T-helper 2 cell treated with Interferon-gamma antibody and Interleukin-4, amounts not matched to agents 100 ng/mL and 5 ng/mL, for 36 hours (primary cell): ENCODE measurements around the gene SETDB2. TPM values are rescaled to one million over a fixed set of nuclear protein-coding genes. Genes with fewer than 3 reads are reported as not detected.

ENCODE experiments used
- intact Hi-C: fragments of 100-400 bp; cut with micrococcal nuclease; formaldehyde crosslinking; loops from one replicate; pipeline ENCODE4 v1.15.1; 2023
- total RNA-seq: library from RNA; stranded (reverse); gene quantifications from 2 replicates; pipeline ENCODE4 v1.2.3, GENCODE V29; 2022

SETDB2 gene
- total RNA-seq, 1 donor from 2014 or later: 15.4 TPM

DNA sequence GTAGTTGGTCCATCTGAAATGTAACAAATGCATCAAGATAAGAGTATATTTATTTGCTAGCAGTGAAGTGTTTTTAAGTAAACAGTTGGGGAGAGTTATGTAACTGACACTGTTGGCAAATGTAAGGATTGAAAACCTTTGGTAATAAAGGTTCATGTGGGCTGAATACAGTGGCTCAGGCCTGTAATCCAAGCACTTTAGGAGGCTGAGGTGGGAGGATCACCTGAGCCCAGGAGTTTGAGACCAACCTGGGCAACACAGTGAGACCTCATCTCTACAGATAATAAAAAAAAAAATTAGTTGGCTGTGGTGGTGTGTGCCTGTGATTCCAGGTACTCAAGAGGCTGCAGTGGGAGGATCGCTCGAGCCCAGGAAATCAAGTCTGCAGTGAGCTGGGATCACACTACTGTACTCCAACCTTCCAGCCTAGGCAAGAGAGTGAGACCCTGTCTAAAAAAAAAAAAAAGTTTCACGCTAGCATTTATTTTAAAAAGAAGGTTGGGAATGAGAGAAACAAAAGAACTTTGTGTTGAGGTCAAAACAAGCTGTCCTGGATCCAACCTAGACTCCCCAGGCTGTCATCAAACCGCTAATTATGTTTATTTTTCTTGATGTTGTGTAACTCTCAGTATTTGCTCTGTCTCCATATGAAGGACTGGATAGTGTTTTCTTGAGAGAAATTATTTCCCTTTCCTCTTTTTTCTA is 20.7 kb downstream of the SETDB2 start:
- intact Hi-C loops: no loop called here

DNA sequence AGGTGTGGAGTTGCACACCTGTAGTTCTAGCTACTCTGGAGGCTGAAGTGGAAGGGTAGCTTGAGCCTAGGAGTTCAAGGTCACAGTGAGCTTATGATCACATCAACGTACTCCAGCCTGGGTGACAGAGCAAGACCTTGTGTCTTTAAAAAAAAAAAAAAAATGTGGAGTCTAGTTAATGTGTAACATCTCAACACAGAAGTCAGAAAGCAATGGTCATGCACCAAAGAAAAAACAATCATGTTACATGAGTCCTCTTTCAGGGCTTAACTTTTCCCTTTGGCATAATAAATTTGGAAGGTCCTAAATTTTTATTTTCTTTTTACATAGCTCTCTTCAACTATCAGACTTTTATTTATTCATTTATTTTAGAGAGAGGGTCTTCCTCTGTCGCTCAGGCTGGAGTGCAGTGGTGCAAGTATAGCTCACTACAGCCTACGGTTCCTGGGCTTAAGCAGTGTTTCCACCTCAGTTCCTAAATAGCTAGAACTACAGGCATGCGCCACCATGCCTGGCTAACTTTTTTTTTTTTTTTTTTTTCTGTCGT is 22.3 kb downstream of the SETDB2 start:
- intact Hi-C loops: no loop called here

DNA sequence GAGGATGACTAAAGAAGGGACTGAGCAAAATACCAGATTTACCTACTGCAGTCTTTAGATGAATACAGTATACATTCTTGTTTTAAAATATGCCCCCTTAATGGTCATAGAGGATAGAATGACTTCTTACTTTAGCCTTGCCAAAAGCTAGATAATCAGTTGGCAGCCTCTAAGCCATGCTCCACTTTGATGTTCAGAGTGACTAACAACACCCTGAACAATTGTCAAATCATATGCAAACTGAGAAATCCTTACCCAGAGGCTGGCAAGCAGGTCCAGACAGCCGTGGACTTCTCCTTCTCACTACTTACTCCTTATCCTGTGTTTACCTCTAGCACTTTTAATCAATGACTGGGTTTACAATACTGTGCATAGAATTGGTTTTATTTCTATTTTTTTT is 28.1 kb downstream of the SETDB2 start:
- intact Hi-C loops: no loop called here

DNA sequence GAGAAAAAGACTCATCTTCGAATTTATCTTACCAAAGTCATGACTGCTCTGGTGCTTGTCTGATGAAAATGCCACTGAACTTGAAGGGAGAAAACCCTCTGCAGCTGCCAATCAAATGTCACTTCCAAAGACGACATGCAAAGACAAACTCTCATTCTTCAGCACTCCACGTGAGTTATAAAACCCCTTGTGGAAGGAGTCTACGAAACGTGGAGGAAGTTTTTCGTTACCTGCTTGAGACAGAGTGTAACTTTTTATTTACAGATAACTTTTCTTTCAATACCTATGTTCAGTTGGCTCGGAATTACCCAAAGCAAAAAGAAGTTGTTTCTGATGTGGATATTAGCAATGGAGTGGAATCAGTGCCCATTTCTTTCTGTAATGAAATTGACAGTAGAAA is 32.5 kb downstream of the SETDB2 start:
- intact Hi-C loops: no loop called here

DNA sequence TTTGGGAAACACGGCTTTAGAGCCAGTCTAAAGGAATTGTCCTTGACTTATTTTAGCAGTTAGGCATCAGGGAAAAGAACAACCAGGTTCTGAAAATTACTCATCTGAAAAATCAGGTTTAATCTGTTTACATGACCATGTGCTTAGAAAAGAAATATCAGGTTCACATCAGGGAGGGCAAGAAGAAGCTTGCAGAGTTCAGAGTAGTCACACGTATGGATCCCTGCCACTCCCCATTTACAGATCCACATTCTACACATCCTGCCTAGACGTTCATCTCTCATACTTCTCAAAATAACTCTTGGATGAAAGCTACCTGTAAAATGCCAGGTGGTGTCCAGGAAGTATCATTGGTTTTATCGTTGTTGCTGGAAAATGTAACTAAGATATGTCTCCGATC is 37.7 kb downstream of the SETDB2 start:
- intact Hi-C loops: no loop called here

DNA sequence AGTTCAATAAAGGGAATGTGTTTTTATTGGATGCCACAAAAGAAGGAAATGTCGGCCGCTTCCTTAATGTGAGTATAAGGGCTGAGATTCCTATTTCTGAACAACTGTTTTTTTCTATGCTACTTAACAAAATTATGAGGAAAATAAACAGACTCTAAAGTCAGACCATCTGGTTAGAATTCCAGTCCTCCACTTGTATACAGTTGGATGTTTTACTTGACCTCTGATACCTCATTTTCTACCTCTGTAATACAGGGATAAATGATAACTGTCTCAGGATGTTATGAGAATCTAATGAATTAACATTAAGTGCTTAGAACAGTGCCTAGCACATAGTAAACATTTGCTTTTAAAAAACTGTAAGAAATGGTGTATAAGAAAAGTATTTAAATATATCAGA is 44.5 kb downstream of the SETDB2 start:
- intact Hi-C loops: no loop called here

DNA sequence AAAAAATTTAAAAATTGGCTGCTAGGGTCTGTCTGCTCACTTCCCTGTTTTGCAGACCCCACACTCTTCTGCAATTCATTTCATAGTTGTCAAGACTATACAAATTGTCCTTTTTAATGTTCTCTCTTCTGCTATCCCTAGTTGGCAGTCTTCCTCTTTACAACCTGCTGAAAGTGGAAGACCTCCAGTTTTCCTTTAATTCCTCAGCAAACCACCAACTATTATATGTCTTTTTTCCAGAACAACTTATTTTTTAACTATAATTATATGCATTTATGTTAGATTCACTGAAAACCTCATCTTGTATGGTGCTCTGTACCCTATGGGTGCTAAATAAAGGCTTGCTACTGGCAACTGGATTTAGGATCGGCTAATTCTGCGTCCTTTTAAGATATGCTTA is 50.6 kb downstream of the SETDB2 start:
- intact Hi-C loops: loop anchor here (1.0 to 5.0 kb wide), 7 partner anchors 48 to 517 kb away; partner anchors contain the start of genes CAB39L, FNDC3A, KPNA3 and RCBTB1

DNA sequence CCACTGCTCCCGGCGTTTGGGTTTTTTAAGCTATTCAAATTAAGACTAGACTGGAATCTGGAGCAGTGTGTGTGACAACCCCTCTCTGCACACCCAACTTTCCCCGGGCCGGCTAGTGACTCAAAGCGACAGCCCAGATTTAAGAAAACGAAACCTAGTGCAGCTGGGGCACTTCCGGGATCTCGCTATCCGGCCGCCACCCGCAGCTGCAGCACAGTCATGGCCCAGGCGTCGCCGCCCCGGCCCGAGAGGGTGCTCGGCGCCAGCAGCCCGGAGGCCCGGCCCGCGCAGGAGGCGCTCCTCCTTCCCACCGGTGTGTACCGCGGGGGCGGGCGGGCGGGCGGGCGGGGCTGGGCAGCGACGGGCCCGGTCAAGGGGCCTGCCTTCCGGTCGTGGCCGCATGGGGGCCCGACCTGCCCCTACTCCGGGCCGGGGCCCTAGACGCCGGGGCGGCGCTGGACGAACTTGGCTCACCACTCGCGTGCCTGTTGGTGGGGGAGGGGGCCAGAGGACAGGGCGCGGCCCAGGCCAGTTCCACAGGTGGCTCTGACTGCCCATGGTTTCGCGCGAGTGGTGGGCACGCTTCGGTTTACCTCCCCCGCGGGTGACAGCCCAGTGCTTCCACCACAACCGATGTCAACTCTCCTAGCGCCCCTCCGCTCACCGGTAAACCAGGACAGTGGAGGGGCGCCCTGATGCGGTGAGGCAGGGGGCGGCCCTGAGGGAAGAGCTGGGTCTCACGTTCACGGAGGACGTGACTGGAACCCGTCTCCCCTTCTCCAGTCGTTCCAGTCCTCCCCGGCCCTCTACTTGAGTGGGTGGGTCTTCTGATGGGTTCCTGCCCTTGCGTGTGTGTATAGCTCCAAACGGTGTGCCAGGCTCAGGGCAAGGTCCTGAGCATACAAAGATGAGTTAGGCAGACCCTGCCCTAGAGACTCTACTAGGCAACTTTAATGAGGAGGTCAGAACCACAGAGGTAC is 52.0 kb downstream of the SETDB2 start, which contains the start of gene PHF11:
PHF11 (plus strand) TSS at position 171 of the 980 bp plus-strand sequence; CDS start at position 220, 49 bp downstream.
- intact Hi-C loops: loop anchor here (1.0 to 5.0 kb wide), 7 partner anchors 46 to 519 kb away; partner anchors contain the start of genes CAB39L, FNDC3A, KPNA3 and RCBTB1

DNA sequence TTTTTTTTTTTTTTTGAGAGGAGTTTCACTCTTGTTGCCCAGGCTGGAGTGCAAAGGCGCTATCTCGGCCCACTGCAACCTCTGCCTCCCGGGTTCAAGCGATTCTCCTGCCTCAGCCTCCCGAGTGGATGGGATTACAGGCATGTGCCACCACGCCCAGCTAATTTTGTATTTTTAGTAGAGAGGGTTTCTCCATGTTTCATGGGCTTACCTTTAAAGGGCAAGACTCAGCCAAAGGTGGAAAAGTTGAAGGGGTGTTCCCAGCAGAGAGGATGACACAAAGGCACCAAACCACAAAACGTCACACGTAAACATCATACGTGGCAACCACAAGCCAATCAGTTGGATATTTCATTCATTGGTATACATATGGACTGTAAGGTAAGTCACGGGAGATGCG is 52.8 kb downstream of the SETDB2 start:
- intact Hi-C loops: loop anchor here (5.0 kb wide), 5 partner anchors 45 to 520 kb away; partner anchors contain the start of genes FNDC3A and KPNA3

DNA sequence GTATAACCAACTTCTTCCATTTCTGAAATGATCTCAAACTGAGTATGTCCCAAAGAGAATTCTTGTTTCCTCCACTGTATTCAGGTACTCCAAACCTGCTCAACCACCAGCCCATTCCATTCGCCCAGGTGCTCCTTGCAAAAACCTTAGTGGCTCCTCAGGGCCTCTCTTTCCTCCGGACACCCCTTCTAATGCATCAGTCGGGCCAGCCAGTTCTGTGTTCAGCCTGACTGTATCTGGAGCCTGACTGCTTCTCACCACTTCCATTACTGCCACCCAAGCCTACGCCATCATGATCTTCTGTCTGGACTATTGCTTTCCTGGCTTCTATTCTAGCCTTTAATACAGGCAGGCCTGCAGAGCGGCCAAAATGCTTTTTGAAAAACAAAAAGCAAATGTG is 53.2 kb downstream of the SETDB2 start:
- intact Hi-C loops: loop anchor here (5.0 kb wide), 5 partner anchors 45 to 520 kb away; partner anchors contain the start of genes FNDC3A and KPNA3

DNA sequence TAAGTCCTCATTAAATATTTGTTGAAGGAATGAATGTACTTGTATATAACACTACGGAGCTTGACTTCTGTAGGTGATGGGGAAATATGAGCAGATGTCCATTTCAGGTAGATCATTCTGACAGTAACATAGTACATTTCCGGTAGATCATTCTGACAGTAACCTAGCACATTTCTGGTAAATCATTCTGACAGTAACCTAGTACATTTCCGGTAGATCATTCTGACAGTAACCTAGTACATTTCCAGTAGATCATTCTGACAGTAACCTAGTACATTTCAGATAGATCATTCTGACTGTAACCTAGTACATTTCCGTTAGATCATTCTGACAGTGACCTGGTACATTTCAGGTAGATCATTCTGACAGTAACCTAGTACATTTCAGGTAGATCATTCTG is 54.1 kb downstream of the SETDB2 start:
- intact Hi-C loops: loop anchor here (5.0 kb wide), 5 partner anchors 44 to 521 kb away; partner anchors contain the start of genes FNDC3A and KPNA3

DNA sequence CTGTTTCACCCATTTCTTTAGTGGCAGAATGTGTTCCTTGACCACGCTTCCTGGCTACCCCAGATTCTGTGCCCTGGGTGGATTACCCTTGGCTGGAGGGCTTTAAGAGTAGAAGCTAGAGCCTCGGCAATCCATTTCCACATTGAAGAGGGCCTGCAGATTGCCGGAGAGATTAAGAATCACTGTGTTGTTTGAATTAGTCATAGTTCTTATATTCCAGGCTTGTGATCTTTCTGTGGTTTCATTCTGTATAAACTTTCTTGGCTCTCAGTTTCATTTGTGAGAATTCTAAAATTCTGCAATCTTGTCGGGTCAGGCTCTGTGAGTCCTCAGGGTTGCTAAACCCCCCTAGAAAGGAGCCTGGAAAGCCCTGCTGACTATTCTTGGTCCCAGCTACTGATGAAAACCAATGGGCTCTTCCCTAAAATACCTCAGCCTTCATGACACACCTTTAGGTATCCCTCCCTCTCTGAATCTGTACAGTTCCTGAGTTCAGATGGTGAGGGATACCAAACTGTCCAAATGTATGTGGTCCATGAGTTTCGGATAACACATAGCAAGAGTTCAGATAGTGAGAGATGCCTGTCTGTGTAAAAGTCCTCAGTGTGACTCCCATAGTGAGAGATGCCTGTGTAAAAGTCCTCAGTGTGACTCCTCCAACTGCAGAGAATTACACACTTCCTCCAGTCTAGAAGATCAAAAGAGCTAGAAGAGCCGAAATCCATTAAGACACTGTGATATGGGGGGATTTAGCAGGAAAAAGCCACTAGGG is 56.0 kb downstream of the SETDB2 start:
- intact Hi-C loops: loop anchor here (5.0 kb wide), 5 partner anchors 42 to 523 kb away; partner anchors contain the start of genes FNDC3A and KPNA3

DNA sequence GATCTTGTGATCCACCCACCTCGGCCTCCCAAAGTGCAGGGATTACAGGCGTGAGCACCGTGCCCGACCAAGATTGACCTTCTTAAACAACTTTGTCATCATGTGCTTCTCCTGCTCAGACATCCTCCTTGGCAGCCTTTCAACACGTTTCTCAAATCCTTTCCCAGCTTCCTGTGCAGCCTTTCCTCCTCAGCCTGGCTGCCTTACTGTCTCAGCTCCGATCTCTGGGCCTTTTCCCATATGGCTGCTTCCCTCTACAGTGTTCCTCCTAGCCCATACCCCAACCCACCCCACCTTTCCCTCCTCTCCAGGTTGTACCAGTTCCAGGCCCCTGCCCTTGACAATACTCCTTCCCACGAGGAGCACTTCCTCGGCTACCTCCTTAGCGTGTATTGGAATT is 58.9 kb downstream of the SETDB2 start:
- intact Hi-C loops: no loop called here

DNA sequence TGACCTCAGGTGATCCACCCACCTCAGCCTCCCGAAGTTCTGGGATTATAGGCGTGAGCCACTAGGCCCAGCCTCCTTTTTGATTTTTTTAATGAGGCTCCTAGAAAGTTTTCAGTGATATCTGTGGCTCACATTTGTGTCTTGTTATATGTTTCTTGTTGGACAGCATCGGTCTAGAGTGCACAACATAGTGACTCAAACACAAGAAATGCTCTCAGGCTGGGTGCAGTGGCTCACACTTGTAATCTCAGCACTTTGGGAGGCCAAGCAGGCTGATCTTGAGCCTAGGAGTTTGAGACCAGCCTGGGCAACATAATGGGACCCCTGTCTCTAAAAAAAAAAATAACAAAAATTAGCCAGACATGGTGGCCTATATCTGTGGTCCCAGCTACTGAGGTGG is 59.9 kb downstream of the SETDB2 start:
- intact Hi-C loops: no loop called here

DNA sequence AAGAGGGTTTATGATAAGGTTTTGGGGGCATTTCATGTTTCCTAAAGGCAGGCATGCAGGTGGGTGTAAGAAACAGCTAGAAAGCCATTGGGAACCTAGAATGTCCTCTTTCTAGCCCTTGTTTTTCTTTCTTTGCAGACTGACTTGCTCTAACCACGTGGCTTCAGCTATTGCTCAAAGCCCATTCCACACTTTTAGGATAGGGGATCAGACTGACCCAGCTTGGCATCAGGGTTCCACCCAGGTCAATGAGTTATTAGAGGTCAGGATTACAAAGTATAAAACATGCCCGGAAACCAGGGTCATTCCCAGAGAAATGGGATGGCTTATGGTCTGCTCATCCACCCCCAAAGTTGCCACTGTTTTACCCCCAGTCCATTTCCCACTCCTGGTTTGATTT is 68.5 kb downstream of the SETDB2 start:
- intact Hi-C loops: no loop called here

DNA sequence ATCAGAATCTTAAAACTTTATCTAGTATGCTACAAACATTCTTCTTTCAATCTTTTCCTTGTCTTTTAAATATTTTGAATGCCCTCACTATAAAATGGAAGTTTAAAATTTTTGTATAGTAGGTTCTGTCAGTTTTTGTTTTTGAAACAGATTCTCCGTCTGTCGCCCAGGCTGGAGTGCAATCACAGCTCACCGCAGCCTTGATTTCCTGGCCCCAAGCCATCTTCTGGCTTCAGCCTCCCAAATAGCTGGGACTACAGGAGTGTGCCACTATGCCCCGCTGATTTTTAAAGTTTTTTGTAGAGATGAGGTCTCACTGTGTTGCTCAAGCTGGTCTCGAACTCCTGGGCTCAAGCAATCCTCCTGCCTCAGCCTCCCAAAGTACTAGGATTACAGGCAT is 72.4 kb downstream of the SETDB2 start:
- intact Hi-C loops: no loop called here

DNA sequence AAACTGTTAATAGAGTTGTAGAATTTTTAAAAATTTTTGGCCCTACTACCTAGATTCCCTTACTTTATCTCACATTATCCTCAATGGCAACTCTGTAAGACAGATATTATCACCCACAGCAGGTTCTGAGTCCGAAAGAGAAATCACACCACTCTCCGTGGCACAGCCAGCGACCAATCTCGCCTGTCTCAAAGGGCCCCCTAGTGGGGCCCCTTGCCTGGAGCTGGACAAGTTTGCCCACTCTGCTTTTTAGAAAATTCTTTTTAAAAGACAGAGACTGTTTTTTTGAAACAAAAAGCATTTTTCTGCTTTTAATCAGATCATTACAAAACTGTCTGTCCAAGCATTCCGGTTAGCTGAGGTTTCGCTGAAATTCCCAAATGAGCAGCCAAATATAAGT is 73.4 kb downstream of the SETDB2 start:
- intact Hi-C loops: no loop called here

DNA sequence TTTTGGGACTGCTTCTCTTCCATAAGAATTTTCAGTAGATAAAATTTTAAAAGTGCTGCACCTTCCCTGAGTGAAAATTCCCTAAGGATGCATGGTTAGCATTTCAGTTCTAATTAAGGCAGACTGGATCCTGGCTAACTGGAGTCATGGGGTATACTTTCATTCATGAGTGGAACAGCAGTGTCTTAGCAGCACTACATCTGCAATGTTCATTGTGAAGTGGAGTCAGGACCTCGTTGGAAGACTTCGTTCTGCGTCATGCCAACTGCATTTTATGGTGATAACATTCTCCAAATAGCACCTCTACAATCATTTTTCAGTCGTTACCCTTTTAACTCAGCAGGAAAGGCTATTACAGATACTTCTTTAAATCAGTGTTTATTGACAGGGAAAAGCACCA is 77.2 kb downstream of the SETDB2 start:
- intact Hi-C loops: no loop called here

DNA sequence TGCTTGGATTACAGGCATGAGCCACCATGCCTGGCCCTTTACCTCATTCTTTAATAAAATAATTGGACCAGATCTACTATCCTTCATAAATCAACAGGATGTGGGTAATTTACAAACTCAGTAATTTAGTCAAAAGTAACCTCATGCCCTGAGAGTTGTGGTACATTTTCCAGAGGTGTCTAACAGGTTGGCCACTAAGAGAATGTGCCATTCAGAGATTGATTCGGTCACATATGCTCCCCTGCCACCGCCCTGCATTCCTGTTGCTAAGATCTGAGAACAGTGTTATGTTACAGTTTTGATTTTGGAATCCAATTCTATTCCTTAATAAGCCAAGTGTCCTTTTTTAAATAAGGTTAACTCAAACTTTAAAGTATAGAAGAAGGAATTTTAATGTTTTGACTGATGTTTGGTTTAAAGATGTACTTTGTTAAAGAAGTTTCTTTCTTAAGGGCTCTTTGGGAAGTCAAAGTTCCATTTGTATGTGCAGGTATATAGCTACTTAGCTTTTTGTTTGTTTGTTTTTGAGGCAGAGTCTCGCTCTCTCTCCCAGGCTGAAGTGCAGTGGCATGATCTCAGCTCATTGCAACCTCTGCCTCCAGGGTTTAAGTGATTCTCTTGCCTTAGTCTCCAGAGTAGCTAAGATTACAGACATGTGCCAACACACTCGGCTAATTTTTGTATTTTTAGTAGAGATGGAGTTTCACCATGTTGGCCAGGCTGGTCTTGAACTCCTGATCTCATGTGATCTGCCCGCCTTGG is 80.8 kb downstream of the SETDB2 start:
- intact Hi-C loops: no loop called here

DNA sequence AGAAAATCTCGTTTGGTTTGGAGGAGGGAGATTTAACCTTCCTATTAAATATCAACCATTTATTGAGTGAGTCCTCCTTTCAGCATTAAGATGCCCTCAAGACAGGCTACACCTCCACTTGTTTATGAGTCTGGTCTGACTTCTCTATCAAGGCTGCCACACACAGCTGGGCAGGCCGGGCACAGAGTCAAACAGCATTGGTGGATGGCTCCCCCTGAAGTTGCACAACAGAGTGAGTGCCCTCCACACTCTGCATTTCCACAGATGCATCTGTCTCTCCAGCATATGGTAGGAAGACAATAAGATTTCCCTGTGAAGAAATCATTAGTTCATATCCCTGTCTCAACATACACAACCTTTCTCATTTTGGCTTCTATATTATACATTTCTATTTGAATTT is 83.0 kb downstream of the SETDB2 start:
- intact Hi-C loops: no loop called here
